HG02588 (cell line): ENCODE data around the gene POLE.

ENCODE experiments used
- ATAC-seq: cut with Tn5 transposase; IDR thresholded peaks from one replicate; pipeline ENCODE4 v1.9.1; 2021; ENCODE audit warnings: mild to moderate bottlenecking, moderate library complexity; ENCODE audit not compliant: unreplicated experiment

Gene POLE

GRCh38 chr12:132617822-132618682 lies 69.1 kb downstream of the POLE start:
- no peak for ATAC-seq

- ATAC-seq: no peak
Measured at GRCh38 chr12:132617135-132617701, 69.9 kb downstream of the POLE start.

DNA sequence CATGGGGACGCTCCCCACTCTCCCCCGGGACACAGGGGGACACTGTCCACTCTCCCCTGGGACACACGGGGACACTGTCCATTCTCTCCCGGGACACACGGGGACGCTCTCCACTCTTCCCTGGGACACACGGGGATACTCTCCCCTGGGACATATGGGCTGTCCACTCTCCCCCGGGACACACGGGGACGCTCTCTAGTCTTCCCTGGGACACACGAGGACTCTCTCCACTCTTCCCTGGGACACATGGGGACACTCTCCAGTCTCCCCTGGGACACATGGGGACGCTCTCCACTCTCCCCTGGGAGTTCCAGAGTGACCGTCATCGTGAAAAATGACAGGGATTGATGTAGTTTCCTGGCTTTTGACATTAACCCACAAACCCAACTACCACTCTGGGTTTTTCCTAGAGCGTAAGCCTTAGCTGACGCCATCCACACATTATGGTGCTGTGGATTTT lies 71.5 kb downstream of the POLE start:
- ATAC-seq: no peak

DNA sequence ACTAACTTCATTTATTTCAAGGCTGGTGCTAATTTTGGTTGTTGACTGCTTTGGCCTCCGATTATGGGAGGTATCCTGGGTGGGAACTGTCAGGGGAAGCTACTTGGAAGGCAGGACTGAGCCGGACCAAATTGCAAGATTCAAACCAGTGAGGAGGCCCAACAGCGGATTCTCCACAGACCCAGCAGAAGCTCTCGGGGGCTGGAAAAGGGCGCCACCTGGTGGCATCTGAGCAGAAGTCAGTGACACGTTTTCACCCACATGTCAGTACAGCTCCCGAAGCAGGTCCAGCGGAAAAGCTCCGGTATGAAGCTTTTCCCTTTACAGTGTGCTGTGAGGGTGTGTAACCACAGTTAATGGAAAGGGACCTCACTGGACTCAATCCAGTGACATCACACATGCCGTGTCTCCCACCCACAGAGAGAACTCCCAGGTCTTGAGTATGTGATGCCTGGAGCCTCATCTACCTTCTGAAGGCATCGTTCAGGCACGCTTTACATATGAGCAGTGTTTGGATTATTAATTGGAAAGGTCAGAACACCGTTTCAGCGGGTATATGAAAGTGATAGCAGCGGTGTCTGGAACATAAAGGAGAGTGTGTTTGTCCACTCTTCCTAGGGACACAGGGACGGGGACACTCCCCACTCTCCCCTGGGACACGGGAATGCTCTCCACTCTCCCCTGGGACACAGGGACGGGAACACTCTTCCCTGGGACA lies 72.1 kb downstream of the POLE start:
- ATAC-seq: no peak

DNA sequence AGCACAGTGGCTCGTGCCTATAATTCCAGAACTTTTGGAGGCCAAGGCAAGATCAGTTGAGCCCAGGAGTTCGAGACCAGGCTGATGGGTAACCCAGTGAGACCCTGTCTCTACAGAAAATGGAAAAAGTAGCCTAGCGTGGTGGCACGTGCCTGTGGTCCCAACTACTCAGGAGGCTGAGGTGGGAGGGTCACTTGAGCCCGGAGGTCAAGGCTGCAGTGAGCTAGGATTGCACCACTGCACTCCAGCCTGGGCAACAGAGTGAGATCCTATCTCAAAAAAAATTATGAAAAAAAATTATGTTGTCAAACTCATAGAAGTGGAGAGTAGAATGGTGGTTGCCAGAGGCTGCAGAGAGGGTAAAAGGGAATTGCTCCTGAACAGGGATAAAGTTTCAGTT lies 73.1 kb downstream of the POLE start:
- ATAC-seq: no peak

DNA sequence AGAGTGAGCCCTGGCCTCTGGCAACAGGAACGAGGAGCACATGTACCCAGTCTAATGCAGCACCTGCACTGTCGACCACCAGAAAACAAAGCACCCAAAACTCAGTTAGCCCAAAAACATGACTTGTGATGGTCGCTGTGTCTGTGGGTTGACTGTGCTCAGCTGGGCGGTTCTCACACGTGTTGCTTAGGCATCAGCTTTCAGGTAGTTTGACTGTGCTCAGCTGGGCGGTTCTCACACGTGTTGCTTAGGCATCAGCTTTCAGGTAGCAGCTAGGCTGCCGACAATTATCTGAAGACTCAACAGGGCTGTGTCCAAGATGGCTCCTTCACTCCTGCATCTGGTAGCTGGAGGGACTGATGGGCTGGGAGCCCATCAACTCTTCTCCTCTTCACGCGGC lies 75.5 kb downstream of the POLE start:
- no peak for ATAC-seq

DNA sequence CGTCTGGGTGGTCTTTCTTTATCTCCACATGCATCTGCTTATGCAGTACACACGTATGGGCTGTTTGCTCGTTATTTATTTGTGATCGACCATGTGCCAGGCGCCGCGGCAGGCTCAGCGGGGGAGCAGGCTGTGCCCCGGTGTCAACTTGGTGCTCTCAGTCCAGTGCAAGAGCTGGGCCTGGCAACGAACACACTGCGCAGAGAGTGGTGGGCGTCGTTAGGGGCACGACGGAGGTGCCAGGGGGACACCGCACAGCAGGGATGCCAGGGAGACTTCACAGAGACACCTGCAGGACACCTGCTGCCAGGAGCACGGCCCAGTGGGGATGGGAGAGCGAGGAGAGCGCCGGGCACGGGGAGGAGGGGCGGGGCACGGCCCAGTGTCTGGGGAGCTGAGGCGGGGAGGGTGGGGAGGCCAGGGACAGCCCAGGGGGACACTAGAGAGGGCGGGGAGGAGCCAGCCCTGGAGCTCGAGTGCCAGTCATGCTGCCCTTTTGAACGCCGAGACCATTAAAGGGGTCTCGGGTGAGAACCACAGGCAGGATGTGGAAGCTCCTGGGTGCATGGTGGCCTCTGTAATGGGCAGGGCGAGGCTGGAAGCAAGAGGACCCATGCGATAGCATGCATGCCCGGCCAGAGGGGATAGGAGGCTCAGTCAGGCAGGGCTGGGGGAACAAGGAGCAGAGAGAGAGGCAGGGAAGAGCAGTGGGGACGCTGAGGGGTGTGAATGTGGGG lies 76.1 kb downstream of the POLE start:
- no peak for ATAC-seq

DNA sequence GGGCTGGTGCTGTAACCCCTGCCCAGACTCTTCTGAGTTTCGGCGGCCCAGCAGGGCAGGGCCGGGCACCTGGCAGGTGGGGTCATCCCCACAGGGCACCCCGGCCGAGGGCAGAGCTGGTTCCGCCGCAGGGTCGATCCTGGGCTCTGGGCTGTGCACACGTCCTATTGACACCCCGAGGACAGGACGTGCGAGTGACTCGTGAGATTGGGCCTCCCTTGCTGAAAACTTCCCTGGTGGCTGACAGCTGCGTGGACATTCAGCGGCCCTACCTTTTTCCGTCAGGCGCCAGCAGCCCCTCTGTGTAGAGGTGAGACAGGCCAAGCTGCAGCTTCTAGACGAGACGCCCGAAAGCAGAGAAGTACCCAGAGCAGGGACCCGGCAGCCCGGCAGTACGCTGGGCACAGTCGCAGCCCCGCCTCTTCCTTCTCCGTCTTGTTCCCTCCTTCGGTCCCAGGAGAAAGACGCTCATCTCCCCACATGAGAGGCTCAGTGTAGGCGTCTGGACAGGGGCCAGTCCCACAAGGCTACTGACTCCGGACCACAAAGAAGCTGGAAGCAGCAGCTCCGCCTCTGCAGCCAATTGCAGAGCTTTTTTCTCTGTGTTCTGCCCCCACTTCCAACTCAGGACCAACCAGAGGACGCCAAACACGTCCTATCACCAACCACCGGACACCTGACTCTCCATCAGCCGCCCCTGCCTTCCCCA lies 76.9 kb downstream of the POLE start, which contains the start of gene LRCOL1:
Gene LRCOL1 (minus strand): TSS at position 532 of the 709 bp plus-strand sequence. CDS start 4,331 bp downstream, outside the sequence.
- ATAC-seq: no peak

GRCh38 chr12:132608231-132609171 lies 78.6 kb downstream of the POLE start:
- no peak for ATAC-seq

DNA sequence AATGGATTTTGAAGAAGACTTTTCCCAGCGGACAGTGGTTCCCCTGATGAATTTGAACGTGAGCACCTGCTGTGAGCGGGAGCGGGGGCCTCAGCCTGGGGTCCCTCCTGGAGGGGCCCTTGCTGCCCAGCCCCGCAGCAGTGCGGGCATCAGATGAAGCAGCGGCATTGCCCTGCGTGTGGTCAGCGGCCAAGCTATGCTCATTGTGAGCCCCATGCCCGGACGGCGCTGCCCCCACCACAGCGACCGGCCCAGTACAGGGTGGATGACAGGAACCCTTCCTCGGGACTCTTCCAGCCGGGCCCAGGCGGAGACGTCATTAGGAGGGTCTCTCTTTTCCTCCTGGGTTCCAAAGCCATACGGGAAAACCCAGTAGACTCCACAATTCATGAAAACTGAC lies 80.2 kb downstream of the POLE start:
- ATAC-seq: no peak

DNA sequence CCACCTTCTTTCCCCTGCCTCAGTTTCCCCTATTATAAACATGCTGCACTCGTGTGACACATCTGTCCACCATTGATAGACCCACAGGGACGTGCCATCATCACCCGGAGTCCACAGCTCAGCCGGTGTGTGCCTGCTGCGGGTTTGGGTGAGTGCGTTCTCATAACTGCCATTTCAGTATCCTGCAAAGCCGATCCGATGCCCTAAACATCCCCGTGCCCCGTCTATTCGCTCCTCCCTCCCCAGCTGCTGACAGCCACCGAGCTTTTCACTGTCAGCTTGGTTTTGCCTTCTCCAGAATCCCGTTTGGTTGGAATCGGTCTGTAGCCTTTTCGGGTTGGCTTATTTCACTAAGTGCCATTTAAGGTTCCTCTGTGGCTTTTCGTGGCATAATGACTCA lies 80.7 kb downstream of the POLE start:
- no peak for ATAC-seq

GRCh38 chr12:132605892-132606291 lies 81.2 kb downstream of the POLE start:
- no peak for ATAC-seq

DNA sequence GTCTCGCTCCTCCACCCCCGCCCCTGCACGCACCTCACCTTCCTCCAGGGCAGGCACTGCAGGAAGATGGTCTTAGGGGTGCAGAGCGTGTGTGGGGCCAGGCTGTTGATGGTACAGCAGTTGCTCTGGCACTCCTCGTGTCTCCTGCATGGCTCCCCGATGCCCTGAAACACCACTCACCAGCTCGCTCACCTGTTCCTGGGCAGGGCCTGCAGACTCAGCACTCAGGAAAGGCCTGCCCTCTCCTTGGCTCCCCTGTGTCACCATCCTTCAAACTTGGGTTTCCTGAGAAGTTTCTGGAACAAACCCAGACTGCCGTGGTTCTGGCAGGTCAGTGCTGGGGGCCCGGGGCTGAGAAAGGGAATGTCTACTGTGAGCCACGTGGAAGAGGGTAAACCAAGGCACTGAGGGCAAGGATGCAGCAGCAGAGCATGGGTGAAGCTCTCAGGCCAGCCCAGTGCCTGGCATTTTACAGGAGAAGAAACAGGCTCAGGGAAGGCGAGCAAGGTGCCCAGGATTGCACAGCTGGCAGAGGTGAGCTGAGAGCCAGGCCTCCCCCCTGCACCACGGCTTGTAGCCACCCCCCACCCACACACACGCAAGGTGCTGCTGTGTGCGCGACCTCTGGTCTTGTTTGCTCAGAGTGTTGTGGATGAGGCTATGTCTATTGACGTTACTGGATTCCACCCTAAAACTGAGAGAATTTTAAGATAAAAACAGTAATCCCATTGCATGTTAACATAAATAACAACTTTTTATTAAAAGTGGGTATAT lies 82.3 kb downstream of the POLE start:
- ATAC-seq: no peak

DNA sequence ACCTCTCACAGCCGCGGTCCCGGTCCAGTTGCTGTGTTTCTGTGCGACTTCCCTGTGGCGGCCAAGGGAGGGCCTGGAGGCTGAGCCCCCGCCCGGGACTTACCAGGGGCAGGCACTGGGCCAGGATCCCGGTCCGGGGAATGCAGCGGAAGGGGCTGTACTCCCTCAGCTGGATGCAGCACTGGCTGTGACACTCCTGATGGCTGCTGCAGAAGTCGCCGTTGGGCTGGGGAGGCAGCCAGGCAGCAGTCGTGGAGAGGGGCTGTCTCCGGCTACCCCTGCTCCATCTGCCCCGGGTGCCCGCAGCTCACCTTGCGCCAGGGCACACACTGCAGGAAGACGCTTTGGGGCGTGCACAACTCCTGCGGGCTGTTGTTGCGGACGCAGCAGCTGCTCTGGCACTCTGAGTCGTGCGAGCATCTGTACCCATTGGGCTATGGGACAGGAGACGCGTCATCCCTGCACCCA lies 83.0 kb downstream of the POLE start:
- no peak for ATAC-seq

DNA sequence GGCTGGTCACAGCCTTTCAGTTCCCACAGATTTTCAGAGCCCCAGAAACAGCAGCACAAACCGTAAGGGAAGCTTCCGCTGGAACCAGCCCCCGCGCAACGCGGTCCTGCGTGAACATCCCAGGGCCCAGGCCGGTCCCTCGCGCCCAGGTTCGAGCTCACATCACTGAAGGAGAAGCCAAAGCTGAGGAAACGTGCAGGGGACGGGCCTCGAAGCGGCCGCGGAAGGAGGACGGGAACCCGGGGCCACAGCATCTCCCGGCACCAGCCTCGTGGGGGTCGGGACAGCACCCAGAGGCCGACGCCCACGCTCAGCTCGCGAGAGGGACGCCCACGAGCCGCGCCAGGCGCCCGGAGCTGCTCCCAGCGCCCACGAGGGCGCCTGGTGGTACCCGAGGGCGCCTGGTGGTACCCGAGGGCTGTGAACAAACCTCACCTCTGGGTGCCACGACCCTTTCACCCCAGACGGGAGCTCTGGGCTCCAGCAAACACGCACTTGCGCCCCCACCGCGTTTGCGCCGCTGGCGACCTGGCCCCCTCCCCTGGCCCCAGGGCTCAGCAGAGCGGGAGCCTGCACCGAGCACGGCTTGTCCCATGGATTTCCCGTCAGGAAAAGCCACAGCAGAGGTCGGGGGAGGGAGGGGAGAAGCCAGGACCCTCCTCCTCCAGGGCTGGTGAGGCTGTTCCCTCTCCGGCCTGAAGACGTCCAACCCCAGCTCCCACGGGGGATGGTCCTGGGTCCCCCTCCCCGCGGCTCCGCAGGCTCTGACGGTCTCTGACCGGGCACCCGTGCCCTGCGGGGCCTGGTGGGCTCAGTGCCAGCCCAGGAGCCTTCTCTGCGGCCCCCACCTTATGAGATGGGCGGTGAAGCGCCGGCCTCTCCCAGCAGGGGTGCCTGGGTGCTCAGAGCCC lies 83.6 kb downstream of the POLE start:
- no peak for ATAC-seq

DNA sequence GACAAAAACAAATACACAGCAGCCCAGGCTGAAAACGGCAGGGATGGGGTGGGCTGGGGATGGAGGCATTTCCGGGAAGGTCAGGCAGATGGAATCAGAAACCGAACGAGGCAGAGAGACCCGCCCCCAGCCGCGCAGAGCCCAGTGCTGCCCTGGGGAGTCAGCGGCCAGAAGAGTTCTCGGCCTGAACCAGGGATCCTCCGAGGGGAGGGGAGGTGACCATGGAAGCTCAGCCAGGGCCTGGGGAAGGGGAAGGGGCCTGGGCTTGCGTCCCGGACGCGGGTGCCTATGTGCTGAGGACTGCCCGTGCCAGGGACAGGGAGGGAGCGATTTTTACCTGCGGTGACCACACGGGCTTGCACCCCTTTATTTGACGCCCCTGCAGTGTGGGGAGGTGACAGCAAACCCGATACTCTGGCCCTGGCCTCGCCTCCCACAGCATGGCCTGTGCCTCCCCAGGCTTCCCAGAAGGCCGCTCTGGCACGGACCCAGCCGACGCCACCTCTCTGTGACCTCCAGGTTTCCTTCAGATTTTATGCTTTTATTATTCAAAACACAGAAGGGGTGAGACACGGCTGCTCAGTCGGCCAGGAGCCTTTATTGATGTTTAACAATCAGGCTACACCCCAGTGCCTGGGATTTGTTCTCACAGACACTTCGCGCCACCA lies 84.4 kb downstream of the POLE start:
- no peak for ATAC-seq
